HL-60 (cell line): ENCODE measurements around the gene LPAR6.

Experiments
- DNase-seq, 2 experiments: peaks; one replicate each; pipeline ENCODE4 v3.0.0-alpha.2; 2010 to 2020; ENCODE audit warnings: low read depth in 1 of 2, low spot score in 1 of 2
- H3K27ac ChIP-seq: fragments of 250-450 bp; sonication (Bioruptor Pico); replicated peaks from 2 replicates; pipeline ENCODE4 v1.5.1; 2020; ENCODE audit warnings: mild to moderate bottlenecking, moderate library complexity
- H3K27me3 ChIP-seq: fragments of 250-450 bp; sonication (Bioruptor Pico); 2 replicates; pipeline ENCODE4 v1.5.1; 2021; ENCODE audit warnings: mild to moderate bottlenecking, moderate library complexity; ENCODE audit not compliant: insufficient read depth, poor library complexity, severe bottlenecking
- H3K4me3 ChIP-seq: replicated peaks from 2 replicates; pipeline ENCODE4 v1.5.1; 2011; ENCODE audit warnings: mild to moderate bottlenecking, control low read depth, low read length; ENCODE audit not compliant: insufficient read depth
- GABPA ChIP-seq: IDR thresholded peaks from 2 replicates; pipeline ENCODE4 v1.6.1; 2012; ENCODE audit warnings: low read depth
- POLR2AphosphoS5 ChIP-seq: IDR thresholded peaks from 2 replicates; pipeline ENCODE4 v1.6.1; 2012; ENCODE audit warnings: low read depth
- SPI1 ChIP-seq: IDR thresholded peaks from 2 replicates; pipeline ENCODE4 v1.6.1; 2012; ENCODE audit warnings: low read depth, mild to moderate bottlenecking, borderline replicate concordance
- TF ChIP-seq, protein P1 (sequence below): IDR thresholded peaks from one replicate; pipeline ENCODE4 v1.5.1; 2011; ENCODE audit warnings: low read length, control low read depth, inconsistent platforms; ENCODE audit not compliant: insufficient read depth
- TF ChIP-seq, protein P2 (sequence below): IDR thresholded peaks from 2 replicates; pipeline ENCODE4 v1.6.1; 2012; ENCODE audit warnings: low read depth; ENCODE audit not compliant: insufficient replicate concordance

Gene LPAR6

DNA sequence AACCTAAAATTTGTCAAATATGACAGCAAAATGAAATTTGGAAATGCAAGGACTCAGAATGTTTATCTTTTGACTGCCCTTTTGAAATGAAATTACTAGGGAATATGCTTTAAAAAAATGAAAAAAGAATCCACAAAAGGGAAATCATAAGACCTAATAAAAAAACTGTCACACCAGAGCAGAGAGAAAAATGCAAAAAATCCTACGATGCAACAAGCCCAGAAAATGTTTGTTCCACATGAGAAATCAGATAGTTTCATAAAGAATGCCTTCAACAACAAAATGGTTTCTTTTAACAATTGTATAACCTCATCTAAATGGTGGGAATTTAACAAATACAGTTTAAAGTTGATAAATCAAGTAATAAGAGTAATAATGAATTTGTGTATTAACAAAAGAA lies 8.0 kb downstream of the LPAR6 start:
- DNase-seq = no peak
- Histone ChIP-seq H3K27me3 (no peaks in the 10 kb centered on the region), H3K27ac (no peak overlapping the region), H3K4me3 (no peak overlapping the region)
- TF ChIP-seq SPI1 (no peak), POLR2AphosphoS5 (no peak), GABPA (no peak)
- TF ChIP-seq, protein P1, sequence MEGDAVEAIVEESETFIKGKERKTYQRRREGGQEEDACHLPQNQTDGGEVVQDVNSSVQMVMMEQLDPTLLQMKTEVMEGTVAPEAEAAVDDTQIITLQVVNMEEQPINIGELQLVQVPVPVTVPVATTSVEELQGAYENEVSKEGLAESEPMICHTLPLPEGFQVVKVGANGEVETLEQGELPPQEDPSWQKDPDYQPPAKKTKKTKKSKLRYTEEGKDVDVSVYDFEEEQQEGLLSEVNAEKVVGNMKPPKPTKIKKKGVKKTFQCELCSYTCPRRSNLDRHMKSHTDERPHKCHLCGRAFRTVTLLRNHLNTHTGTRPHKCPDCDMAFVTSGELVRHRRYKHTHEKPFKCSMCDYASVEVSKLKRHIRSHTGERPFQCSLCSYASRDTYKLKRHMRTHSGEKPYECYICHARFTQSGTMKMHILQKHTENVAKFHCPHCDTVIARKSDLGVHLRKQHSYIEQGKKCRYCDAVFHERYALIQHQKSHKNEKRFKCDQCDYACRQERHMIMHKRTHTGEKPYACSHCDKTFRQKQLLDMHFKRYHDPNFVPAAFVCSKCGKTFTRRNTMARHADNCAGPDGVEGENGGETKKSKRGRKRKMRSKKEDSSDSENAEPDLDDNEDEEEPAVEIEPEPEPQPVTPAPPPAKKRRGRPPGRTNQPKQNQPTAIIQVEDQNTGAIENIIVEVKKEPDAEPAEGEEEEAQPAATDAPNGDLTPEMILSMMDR = no peak
- TF ChIP-seq, protein P2, sequence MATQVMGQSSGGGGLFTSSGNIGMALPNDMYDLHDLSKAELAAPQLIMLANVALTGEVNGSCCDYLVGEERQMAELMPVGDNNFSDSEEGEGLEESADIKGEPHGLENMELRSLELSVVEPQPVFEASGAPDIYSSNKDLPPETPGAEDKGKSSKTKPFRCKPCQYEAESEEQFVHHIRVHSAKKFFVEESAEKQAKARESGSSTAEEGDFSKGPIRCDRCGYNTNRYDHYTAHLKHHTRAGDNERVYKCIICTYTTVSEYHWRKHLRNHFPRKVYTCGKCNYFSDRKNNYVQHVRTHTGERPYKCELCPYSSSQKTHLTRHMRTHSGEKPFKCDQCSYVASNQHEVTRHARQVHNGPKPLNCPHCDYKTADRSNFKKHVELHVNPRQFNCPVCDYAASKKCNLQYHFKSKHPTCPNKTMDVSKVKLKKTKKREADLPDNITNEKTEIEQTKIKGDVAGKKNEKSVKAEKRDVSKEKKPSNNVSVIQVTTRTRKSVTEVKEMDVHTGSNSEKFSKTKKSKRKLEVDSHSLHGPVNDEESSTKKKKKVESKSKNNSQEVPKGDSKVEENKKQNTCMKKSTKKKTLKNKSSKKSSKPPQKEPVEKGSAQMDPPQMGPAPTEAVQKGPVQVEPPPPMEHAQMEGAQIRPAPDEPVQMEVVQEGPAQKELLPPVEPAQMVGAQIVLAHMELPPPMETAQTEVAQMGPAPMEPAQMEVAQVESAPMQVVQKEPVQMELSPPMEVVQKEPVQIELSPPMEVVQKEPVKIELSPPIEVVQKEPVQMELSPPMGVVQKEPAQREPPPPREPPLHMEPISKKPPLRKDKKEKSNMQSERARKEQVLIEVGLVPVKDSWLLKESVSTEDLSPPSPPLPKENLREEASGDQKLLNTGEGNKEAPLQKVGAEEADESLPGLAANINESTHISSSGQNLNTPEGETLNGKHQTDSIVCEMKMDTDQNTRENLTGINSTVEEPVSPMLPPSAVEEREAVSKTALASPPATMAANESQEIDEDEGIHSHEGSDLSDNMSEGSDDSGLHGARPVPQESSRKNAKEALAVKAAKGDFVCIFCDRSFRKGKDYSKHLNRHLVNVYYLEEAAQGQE = no peak

DNA sequence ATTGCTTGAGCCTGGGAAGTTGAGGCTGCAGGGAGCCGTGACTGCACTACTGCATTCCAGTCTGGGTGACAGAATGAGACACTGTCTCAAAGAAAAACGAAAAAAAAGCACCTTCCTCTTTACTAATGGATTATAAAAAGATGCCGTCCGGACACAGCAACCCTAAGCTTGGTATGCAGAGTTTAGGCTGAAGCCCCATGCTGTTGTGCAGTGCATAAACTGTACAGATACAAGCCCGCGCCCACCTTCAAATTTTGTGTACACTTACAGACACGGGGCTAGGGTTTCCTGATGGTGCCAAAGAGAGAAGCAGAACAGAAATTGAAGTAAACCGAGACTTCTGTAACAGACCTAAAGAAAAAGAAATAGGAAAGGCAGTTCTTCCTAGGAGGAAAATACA lies 9.0 kb downstream of the LPAR6 start:
- H3K27ac ChIP-seq = no peak overlapping the region
- H3K27me3 ChIP-seq = no peaks in the 10 kb centered on the region
- TF ChIP-seq, protein P2 = no peak
- TF ChIP-seq GABPA (no peak), SPI1 (no peak), POLR2AphosphoS5 (no peak)
- TF ChIP-seq, protein P1 = no peak
- DNase-seq = no peak
- no peak overlapping the region for H3K4me3 ChIP-seq

DNA sequence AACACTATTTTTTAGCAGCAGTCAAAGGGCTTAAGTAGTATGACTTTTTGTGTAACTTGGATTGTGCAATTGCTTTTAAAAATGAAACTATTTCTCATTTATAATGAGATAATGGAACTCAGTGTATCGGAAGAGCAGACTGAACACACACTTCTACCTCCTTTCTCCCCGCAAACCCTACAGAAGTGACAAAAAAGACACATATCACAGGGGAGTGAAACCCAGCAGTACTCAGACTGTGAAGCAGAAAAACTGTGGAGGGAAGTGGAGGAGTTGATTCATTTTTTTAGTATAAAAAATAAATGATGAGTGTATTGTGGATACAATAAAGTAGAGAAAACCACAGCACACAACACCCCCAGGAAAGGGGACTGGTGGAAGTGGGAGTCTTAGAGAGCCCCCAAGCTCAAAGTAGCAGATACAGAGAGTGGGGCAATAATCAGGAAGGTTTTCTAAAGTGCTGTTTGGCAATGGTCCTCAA lies 9.7 kb downstream of the LPAR6 start:
- TF ChIP-seq GABPA = no peak
- no peak for TF ChIP-seq POLR2AphosphoS5
- no peak for TF ChIP-seq SPI1
- TF ChIP-seq, protein P1 = no peak
- TF ChIP-seq, protein P2 = no peak
- Histone ChIP-seq H3K27ac (peak overlapping the region; percentile 11), H3K27me3 (no peaks in the 10 kb centered on the region), H3K4me3 (no peak overlapping the region)
- DNase-seq = no peak
